Measurements from ENCODE around the gene COL25A1.
"Not testable (repeated sequence)": the region's sequence is repeated elsewhere in the genome, so short reads cannot be mapped to it uniquely, and the experiment has no call there.

The COL25A1 gene

GRCh38 chr4:109027016-109027500 is 275.4 kb downstream of the COL25A1 start:
- no peaks in the 10 kb centered on the region for H3K9me3 ChIP-seq (ENCODE audit: insufficient read depth, low read length)
- TF ChIP-seq YY1 (IDR thresholded peaks at IDR 0.05; ENCODE audit: insufficient read depth, insufficient read length) = no peak
- no peak for TF ChIP-seq ZNF274 (IDR thresholded peaks at IDR 0.05; ENCODE audit: low read depth, low read length)
- no peak for TF ChIP-seq SUZ12 (IDR thresholded peaks at IDR 0.05; ENCODE audit: extremely low read depth, insufficient read depth, insufficient read length)
- H3K4me3 ChIP-seq (ENCODE audit: insufficient read length, low read depth) = no peak overlapping the region
- H3K36me3 ChIP-seq (ENCODE audit: insufficient read depth, insufficient read length, low read length) = no peaks in the 10 kb centered on the region
- DNase-seq (ENCODE audit: low read depth, low spot score) = no peak
- H3K9ac ChIP-seq (ENCODE audit: insufficient read length, low read depth) = no peak overlapping the region
- H3K27me3 ChIP-seq (ENCODE audit: insufficient read depth, insufficient read length) = no peaks in the 10 kb centered on the region
- no peaks in the 10 kb centered on the region for H3K4me1 ChIP-seq (ENCODE audit: insufficient read depth, insufficient read length)

GRCh38 chr4:109026588-109026987 is 275.9 kb downstream of the COL25A1 start:
- no peak for DNase-seq (ENCODE audit: low read depth, low spot score)
- no peaks in the 10 kb centered on the region for H3K27me3 ChIP-seq (ENCODE audit: insufficient read depth, insufficient read length)

GRCh38 chr4:109025471-109026076 is 276.9 kb downstream of the COL25A1 start:
- no peak for DNase-seq (ENCODE audit: low read depth, low spot score)
- Histone ChIP-seq H3K27me3 (ENCODE audit: insufficient read depth, insufficient read length) (no peaks in the 10 kb centered on the region), H3K4me1 (ENCODE audit: insufficient read depth, insufficient read length) (no peaks in the 10 kb centered on the region), H3K4me3 (ENCODE audit: insufficient read length, low read depth) (no peak overlapping the region), H3K36me3 (ENCODE audit: insufficient read depth, insufficient read length, low read length) (no peaks in the 10 kb centered on the region), H3K9me3 (ENCODE audit: insufficient read depth, low read length) (0 out of 2 replicates have a peak, but pooled peaks cover 5% of the 10 kb centered on the region), H3K9ac (ENCODE audit: insufficient read length, low read depth) (no peak overlapping the region)
- TF ChIP-seq ZNF274 (IDR thresholded peaks at IDR 0.05; ENCODE audit: low read depth, low read length) = no peak
- no peak for TF ChIP-seq YY1 (IDR thresholded peaks at IDR 0.05; ENCODE audit: insufficient read depth, insufficient read length)
- TF ChIP-seq SUZ12 (IDR thresholded peaks at IDR 0.05; ENCODE audit: extremely low read depth, insufficient read depth, insufficient read length) = no peak

More at GRCh38 chr4:109026588-109026987, 275.9 kb downstream of the COL25A1 start:
- H3K9ac ChIP-seq (ENCODE audit: insufficient read length, low read depth) = no peak overlapping the region
- H3K4me3 ChIP-seq (ENCODE audit: insufficient read length, low read depth) = no peak overlapping the region
- no peaks in the 10 kb centered on the region for H3K9me3 ChIP-seq (ENCODE audit: insufficient read depth, low read length)
- TF ChIP-seq YY1 (IDR thresholded peaks at IDR 0.05; ENCODE audit: insufficient read depth, insufficient read length) (no peak), SUZ12 (IDR thresholded peaks at IDR 0.05; ENCODE audit: extremely low read depth, insufficient read depth, insufficient read length) (no peak), ZNF274 (IDR thresholded peaks at IDR 0.05; ENCODE audit: low read depth, low read length) (no peak)
- H3K36me3 ChIP-seq (ENCODE audit: insufficient read depth, insufficient read length, low read length) = no peaks in the 10 kb centered on the region
- H3K4me1 ChIP-seq (ENCODE audit: insufficient read depth, insufficient read length) = no peaks in the 10 kb centered on the region

GRCh38 chr4:109022961-109023360 is 279.5 kb downstream of the COL25A1 start:
- no peaks in the 10 kb centered on the region for H3K36me3 ChIP-seq (ENCODE audit: insufficient read depth, insufficient read length, low read length)
- no peak overlapping the region for H3K9ac ChIP-seq (ENCODE audit: insufficient read length, low read depth)
- 0 out of 2 replicates have a peak, but pooled peaks cover 5% of the 10 kb centered on the region for H3K9me3 ChIP-seq (ENCODE audit: insufficient read depth, low read length)
- H3K27me3 ChIP-seq (ENCODE audit: insufficient read depth, insufficient read length) = no peaks in the 10 kb centered on the region
- no peaks in the 10 kb centered on the region for H3K4me1 ChIP-seq (ENCODE audit: insufficient read depth, insufficient read length)
- TF ChIP-seq YY1 (IDR thresholded peaks at IDR 0.05; ENCODE audit: insufficient read depth, insufficient read length) (no peak), ZNF274 (IDR thresholded peaks at IDR 0.05; ENCODE audit: low read depth, low read length) (no peak), SUZ12 (IDR thresholded peaks at IDR 0.05; ENCODE audit: extremely low read depth, insufficient read depth, insufficient read length) (no peak)
- no peak for DNase-seq (ENCODE audit: low read depth, low spot score)
- H3K4me3 ChIP-seq (ENCODE audit: insufficient read length, low read depth) = no peak overlapping the region

GRCh38 chr4:109021630-109022029 is 280.8 kb downstream of the COL25A1 start:
- not testable (repeated sequence) for H3K27me3 ChIP-seq (ENCODE audit: insufficient read depth, insufficient read length); H3K9me3 ChIP-seq (ENCODE audit: insufficient read depth, low read length); H3K4me1 ChIP-seq (ENCODE audit: insufficient read depth, insufficient read length); DNase-seq (ENCODE audit: low read depth, low spot score); H3K36me3 ChIP-seq (ENCODE audit: insufficient read depth, insufficient read length, low read length); H3K4me3 ChIP-seq (ENCODE audit: insufficient read length, low read depth); H3K9ac ChIP-seq (ENCODE audit: insufficient read length, low read depth)

GRCh38 chr4:109020861-109021260 is 281.6 kb downstream of the COL25A1 start:
- H3K36me3 ChIP-seq (ENCODE audit: insufficient read depth, insufficient read length, low read length) = no peaks in the 10 kb centered on the region
- H3K9me3 ChIP-seq (ENCODE audit: insufficient read depth, low read length) = 0 out of 2 replicates have a peak, but pooled peaks cover 5% of the 10 kb centered on the region
- H3K4me1 ChIP-seq (ENCODE audit: insufficient read depth, insufficient read length) = no peaks in the 10 kb centered on the region
- TF ChIP-seq ZNF274 (IDR thresholded peaks at IDR 0.05; ENCODE audit: low read depth, low read length) (no peak), SUZ12 (IDR thresholded peaks at IDR 0.05; ENCODE audit: extremely low read depth, insufficient read depth, insufficient read length) (no peak), YY1 (IDR thresholded peaks at IDR 0.05; ENCODE audit: insufficient read depth, insufficient read length) (no peak)
- H3K9ac ChIP-seq (ENCODE audit: insufficient read length, low read depth) = no peak overlapping the region
- no peak for DNase-seq (ENCODE audit: low read depth, low spot score)
- H3K27me3 ChIP-seq (ENCODE audit: insufficient read depth, insufficient read length) = no peaks in the 10 kb centered on the region
- H3K4me3 ChIP-seq (ENCODE audit: insufficient read length, low read depth) = no peak overlapping the region

- Histone ChIP-seq H3K27me3 (ENCODE audit: insufficient read depth, insufficient read length) (no peaks in the 10 kb centered on the region), H3K9ac (ENCODE audit: insufficient read length, low read depth) (no peak overlapping the region), H3K9me3 (ENCODE audit: insufficient read depth, low read length) (0 out of 2 replicates have a peak, but pooled peaks cover 5% of the 10 kb centered on the region), H3K36me3 (ENCODE audit: insufficient read depth, insufficient read length, low read length) (no peaks in the 10 kb centered on the region), H3K4me1 (ENCODE audit: insufficient read depth, insufficient read length) (no peaks in the 10 kb centered on the region), H3K4me3 (ENCODE audit: insufficient read length, low read depth) (no peak overlapping the region)
- no peak for TF ChIP-seq ZNF274 (IDR thresholded peaks at IDR 0.05; ENCODE audit: low read depth, low read length)
- DNase-seq (ENCODE audit: low read depth, low spot score) = no peak
Measured at GRCh38 chr4:109016200-109016599, 286.3 kb downstream of the COL25A1 start.

Data from NT2/D1 (cell line).